ENCODE data around the gene GAB2.

Gene GAB2

GRCh38 chr11:78207532-78208256, 209.9 kb downstream of the GAB2 start:
- no peak for DNase-seq (ENCODE audit: low read depth in 2 of 2)

- DNase-seq (ENCODE audit: low read depth in 2 of 2), result no peak
These were observed 211.9 kb downstream of the GAB2 start for GRCh38 chr11:78205691-78206090.

GRCh38 chr11:78205256-78205655, 212.4 kb downstream of the GAB2 start:
- DNase-seq (ENCODE audit: low read depth in 2 of 2), result no peak

DNA sequence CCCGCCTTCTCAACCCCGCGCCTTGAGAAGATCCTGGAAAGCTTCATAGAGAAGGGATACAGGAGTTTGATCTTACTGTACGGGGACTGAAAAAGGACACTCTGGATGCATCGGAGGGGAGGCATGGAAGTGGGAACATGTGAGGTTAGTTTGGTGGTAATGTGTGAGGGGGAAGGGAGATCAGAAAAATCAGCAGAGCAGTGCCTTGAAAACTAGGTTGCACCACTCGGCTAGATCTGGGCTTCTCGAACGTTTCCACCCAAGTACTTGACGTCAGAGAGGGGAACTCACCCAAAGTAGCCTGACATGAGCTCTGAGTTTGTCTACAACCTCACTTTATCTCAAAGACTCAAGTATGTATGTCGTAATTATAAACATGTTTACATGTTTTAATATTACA, 214.4 kb downstream of the GAB2 start:
- no peak for DNase-seq (ENCODE audit: low read depth in 2 of 2)

DNA sequence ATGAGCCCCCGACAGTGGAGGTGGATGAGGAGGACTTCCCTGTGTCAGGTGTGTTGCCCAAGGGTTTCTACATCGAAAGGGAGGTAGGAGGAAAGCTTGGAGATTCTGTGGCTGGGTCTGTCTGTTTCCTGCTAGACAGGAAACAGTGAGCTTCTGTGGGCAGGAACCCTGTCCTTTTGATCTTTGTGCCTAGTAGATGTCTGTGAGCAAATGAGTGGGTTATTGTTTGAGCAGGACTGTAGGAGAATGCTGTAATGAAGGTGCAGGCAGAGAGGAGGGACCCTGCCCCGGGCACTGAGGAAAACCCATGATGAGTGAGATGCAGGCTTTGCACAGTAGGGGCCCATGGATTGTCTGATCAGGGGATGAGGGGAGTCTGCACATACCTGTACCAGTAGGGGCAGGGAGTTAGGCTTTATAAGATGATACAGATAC, 214.9 kb downstream of the GAB2 start:
- no peak for DNase-seq (ENCODE audit: low read depth in 2 of 2)

GRCh38 chr11:78201096-78201818, 216.4 kb downstream of the GAB2 start:
- no peak for DNase-seq (ENCODE audit: low read depth in 2 of 2)

GRCh38 chr11:78200553-78200952, 217.1 kb downstream of the GAB2 start:
- no peak for DNase-seq (ENCODE audit: low read depth in 2 of 2)

- no peak for DNase-seq (ENCODE audit: low read depth in 2 of 2)
These were observed 217.6 kb downstream of the GAB2 start for GRCh38 chr11:78200061-78200460.

GRCh38 chr11:78199653-78200015, 218.0 kb downstream of the GAB2 start:
- DNase-seq (ENCODE audit: low read depth in 2 of 2), result no peak

GRCh38 chr11:78199015-78199652, 218.5 kb downstream of the GAB2 start:
- no peak for DNase-seq (ENCODE audit: low read depth in 2 of 2)

DNA sequence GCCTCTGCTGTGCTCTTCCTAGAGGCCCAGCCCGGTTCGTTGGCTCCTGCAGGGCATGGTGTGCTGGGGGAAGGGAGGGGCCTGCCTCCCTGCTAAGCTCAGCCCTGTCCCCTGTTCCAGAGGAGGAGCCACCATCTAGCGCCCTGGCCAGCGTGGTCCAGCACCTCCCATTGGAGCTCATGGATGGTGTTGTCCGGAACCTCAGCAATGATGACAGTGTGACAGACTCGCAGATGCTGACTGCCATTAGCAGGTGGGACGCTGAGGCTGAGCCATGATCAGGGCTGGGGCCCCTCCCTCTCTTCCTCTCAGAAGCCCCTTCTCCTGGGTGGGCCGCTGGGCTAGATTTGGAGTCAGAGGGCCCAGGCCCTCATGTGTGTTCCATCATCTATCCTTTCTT, 219.8 kb downstream of the GAB2 start:
- DNase-seq (ENCODE audit: low read depth in 2 of 2), result no peak

- no peak for DNase-seq (ENCODE audit: low read depth in 2 of 2)
These were observed 220.9 kb downstream of the GAB2 start for GRCh38 chr11:78196661-78197091.

- DNase-seq (ENCODE audit: low read depth in 2 of 2), result no peak
These were observed 221.6 kb downstream of the GAB2 start for GRCh38 chr11:78195917-78196560.

- DNase-seq (ENCODE audit: low read depth in 2 of 2), result no peak
These were observed 223.1 kb downstream of the GAB2 start for GRCh38 chr11:78194490-78194889.

GRCh38 chr11:78193806-78194205, 223.8 kb downstream of the GAB2 start:
- DNase-seq (ENCODE audit: low read depth in 2 of 2), result no peak

DNA sequence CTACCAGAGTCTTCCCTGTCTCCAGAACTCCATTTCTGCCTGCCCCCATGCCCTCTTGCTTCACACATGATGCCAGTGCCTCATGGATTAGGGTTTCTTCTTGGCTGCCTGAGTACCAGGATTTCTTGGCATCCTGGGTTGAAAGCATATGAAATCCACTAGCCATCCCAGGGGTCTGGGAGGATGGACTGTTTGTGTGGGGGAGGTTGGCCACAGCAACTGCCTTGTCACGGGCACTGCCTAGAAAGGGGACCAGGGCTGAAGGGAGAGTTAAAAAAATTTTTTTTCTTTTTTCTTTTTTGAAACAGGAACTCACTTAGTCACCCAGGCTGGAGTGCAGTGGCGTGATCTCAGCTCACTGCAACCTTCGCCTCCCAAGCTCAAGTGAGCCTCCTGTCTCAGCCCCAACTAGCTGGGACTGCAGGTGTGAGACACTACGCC, 224.7 kb downstream of the GAB2 start:
- no peak for DNase-seq (ENCODE audit: low read depth in 2 of 2)

- no peak for DNase-seq (ENCODE audit: low read depth in 2 of 2)
These were observed 225.3 kb downstream of the GAB2 start for GRCh38 chr11:78192223-78192719.

- no peak for DNase-seq (ENCODE audit: low read depth in 2 of 2)
These were observed 226.6 kb downstream of the GAB2 start for GRCh38 chr11:78190871-78191538.

DNA sequence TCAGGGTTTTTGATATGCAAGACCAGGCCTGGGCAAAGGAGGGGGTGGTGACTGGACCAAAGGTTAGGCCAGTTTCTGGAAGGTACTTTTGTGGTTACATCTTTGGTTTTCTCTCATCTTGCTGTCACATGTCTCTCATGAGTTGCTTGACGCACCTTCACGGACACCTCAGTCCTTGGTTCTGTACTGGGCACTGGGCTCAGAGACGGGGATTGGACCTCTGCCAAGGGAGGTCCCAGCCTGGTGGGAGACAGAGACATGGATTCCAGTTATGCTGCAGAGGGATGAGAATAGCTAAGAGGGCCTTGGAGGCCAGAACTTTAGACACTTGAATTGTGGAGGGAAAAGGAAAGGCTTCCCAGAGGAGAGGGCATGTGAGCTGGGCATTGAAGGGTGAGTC, 227.2 kb downstream of the GAB2 start:
- no peak for DNase-seq (ENCODE audit: low read depth in 2 of 2)

DNA sequence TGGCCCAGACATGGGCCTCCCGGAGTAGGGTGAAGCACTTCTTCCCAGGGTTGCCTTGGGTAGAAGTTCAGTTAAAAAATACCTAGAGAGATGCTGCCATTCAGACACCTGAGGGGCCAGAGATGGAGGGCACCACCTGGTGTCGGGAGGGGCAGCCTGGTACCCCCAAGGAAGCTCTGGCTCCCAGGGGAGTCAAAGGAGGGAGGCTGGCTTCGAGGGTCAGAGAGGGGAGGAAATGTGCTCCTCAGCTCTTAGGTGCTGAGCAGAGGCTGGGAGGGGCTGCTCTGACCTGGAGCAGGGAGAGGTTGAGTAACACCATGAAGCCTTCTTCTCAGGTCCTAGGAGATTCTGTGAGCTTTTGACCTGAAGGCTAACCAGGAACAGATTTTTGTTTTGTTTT, 227.8 kb downstream of the GAB2 start:
- DNase-seq (ENCODE audit: low read depth in 2 of 2), result no peak

- DNase-seq (ENCODE audit: low read depth in 2 of 2), result no peak
These were observed 228.4 kb downstream of the GAB2 start for GRCh38 chr11:78189174-78189724.

All from activated CD4-positive, alpha-beta T cell treated with anti-CD3 and anti-CD28 coated beads for 24 hours (primary cell).